ENCODE results near the gene TERT. TPM values are rescaled to one million over a fixed set of nuclear protein-coding genes. Genes with fewer than 3 reads are reported as not detected.

The TERT gene
- total and polyA plus RNA-seq, 2 donors (not counting 1 experiment from before 2014, with no cell fraction given) = 0.24 to 0.39 TPM

GRCh38 chr5:1272201-1272600 is 22.7 kb downstream of the TERT start:
- CTCF ChIA-PET = no interaction called here
- no peak overlapping the region for H3K4me2 ChIP-seq (replicated peaks; ENCODE audit: low read depth, low read length, poor library complexity, severe bottlenecking)
- H3K4me1 Mint-ChIP-seq = no peaks in the 10 kb centered on the region
- H3K27ac Mint-ChIP-seq = no peak overlapping the region
- intact Hi-C loops (cut with micrococcal nuclease) = no loop called here
- H3K27ac ChIP-seq (ENCODE audit: low read length in 2 of 2) = no peak overlapping the region
- no peak overlapping the region for H3K4me3 ChIP-seq (ENCODE audit: control extremely low read depth in 1 of 5, extremely low read depth in 1 of 5, insufficient read depth in 1 of 5, low read depth in 2 of 5, low read length in 4 of 5)
- TF ChIP-seq CTCF (IDR thresholded peaks at IDR 0.05) (no peak), EZH2 (IDR thresholded peaks at IDR 0.05; ENCODE audit: borderline replicate concordance, insufficient read depth, low read depth, low read length, poor library complexity, severe bottlenecking) (no peak)
- H4K20me1 ChIP-seq (ENCODE audit: control insufficient read depth, insufficient read depth, low read length, poor library complexity, severe bottlenecking) = no peaks in the 10 kb centered on the region
- no peak overlapping the region for H3K9ac ChIP-seq (ENCODE audit: low read length)
- DNase-seq (no peak), ATAC-seq (ENCODE audit: low read depth) (no peak)
- H3K9me3 ChIP-seq (ENCODE audit: control extremely low read depth in 1 of 3, control insufficient read depth in 2 of 3, insufficient read depth in 1 of 3, low read length in 2 of 3) = no peaks in the 10 kb centered on the region
- H2AFZ ChIP-seq (ENCODE audit: insufficient read depth, low read depth, low read length, poor library complexity, severe bottlenecking) = no peak overlapping the region
- H3K27me3 Mint-ChIP-seq = no peaks in the 10 kb centered on the region
- no peak overlapping the region for H3K4me3 Mint-ChIP-seq
- no peaks in the 10 kb centered on the region for H3K36me3 ChIP-seq (replicated peaks in 1 of 2; ENCODE audit: control extremely low read depth in 1 of 2, control insufficient read depth in 1 of 2, extremely low read depth in 1 of 2, insufficient read depth in 2 of 2, low read length in 1 of 2)
- H3K79me2 ChIP-seq (ENCODE audit: control insufficient read depth, insufficient read depth, low read length) = no peaks in the 10 kb centered on the region
- no peaks in the 10 kb centered on the region for H3K9me3 Mint-ChIP-seq (ENCODE audit: insufficient read depth)
- POLR2A ChIA-PET = no interaction called here
- no peaks in the 10 kb centered on the region for H3K4me1 ChIP-seq (ENCODE audit: control insufficient read depth in 2 of 2, insufficient read depth in 2 of 2, low read length in 2 of 2)
- WGBS (ENCODE audit: insufficient coverage) = 99% methylated on average over 12 of the region's 21 CpGs
- no peaks in the 10 kb centered on the region for H3K27me3 ChIP-seq (replicated peaks in 1 of 4; ENCODE audit: control extremely low read depth in 1 of 4, control insufficient read depth in 3 of 4, insufficient read depth in 4 of 4, low read length in 3 of 4)

- ATAC-seq (ENCODE audit: low read depth) = no peak
- ChIA-PET POLR2A (no interaction called here), CTCF (no interaction called here)
- Histone ChIP-seq H3K9me3 (ENCODE audit: control extremely low read depth in 1 of 3, control insufficient read depth in 2 of 3, insufficient read depth in 1 of 3, low read length in 2 of 3) (no peaks in the 10 kb centered on the region), H3K27me3 (replicated peaks in 1 of 4; ENCODE audit: control extremely low read depth in 1 of 4, control insufficient read depth in 3 of 4, insufficient read depth in 4 of 4, low read length in 3 of 4) (no peaks in the 10 kb centered on the region), H3K9ac (ENCODE audit: low read length) (no peak overlapping the region), H3K79me2 (ENCODE audit: control insufficient read depth, insufficient read depth, low read length) (no peaks in the 10 kb centered on the region), H2AFZ (ENCODE audit: insufficient read depth, low read depth, low read length, poor library complexity, severe bottlenecking) (no peak overlapping the region), H3K36me3 (replicated peaks in 1 of 2; ENCODE audit: control extremely low read depth in 1 of 2, control insufficient read depth in 1 of 2, extremely low read depth in 1 of 2, insufficient read depth in 2 of 2, low read length in 1 of 2) (no peaks in the 10 kb centered on the region), H4K20me1 (ENCODE audit: control insufficient read depth, insufficient read depth, low read length, poor library complexity, severe bottlenecking) (no peaks in the 10 kb centered on the region), H3K4me3 (ENCODE audit: control extremely low read depth in 1 of 5, extremely low read depth in 1 of 5, insufficient read depth in 1 of 5, low read depth in 2 of 5, low read length in 4 of 5) (no peak overlapping the region), H3K4me2 (replicated peaks; ENCODE audit: low read depth, low read length, poor library complexity, severe bottlenecking) (no peak overlapping the region), H3K4me1 (ENCODE audit: control insufficient read depth in 2 of 2, insufficient read depth in 2 of 2, low read length in 2 of 2) (no peaks in the 10 kb centered on the region), H3K27ac (ENCODE audit: low read length in 2 of 2) (no peak overlapping the region)
- Mint-ChIP-seq H3K27me3 (no peaks in the 10 kb centered on the region), H3K27ac (no peak overlapping the region), H3K9me3 (ENCODE audit: insufficient read depth) (no peaks in the 10 kb centered on the region), H3K4me3 (no peak overlapping the region), H3K4me1 (no peaks in the 10 kb centered on the region)
- TF ChIP-seq CTCF (IDR thresholded peaks at IDR 0.05) (no peak), EZH2 (IDR thresholded peaks at IDR 0.05; ENCODE audit: borderline replicate concordance, insufficient read depth, low read depth, low read length, poor library complexity, severe bottlenecking) (no peak)
- DNase-seq = no peak
- 98% methylated on average over 39 of the region's 39 CpGs for WGBS (ENCODE audit: insufficient coverage)
- intact Hi-C loops (cut with micrococcal nuclease) = no loop called here
Measured at GRCh38 chr5:1270933-1271914, 23.6 kb downstream of the TERT start.
